Dendritic cell treated with granulocyte-macrophage colony-stimulating factor and Interleukin-4, amounts not matched to agents 40 ng/mL and 50 ng/mL, for 4 days (primary cell): ENCODE measurements around the gene TCF7.
"Not testable (repeated sequence)": the region's sequence is repeated elsewhere in the genome, so short reads cannot be mapped to it uniquely, and the experiment has no call there.

Experiments
- H3K27ac Mint-ChIP-seq: one replicate; pipeline ENCODE4 v1.8.0; 2022; ENCODE audit warnings: mild to moderate bottlenecking, mixed read lengths
- H3K27me3 Mint-ChIP-seq: one replicate; pipeline ENCODE4 v1.8.0; 2022; ENCODE audit warnings: mild to moderate bottlenecking, mixed read lengths
- H3K36me3 Mint-ChIP-seq: one replicate; pipeline ENCODE4 v1.8.0; 2022; ENCODE audit warnings: low read depth, mixed read lengths
- H3K4me1 Mint-ChIP-seq: one replicate; pipeline ENCODE4 v1.8.0; 2022; ENCODE audit warnings: low read depth, mixed read lengths
- H3K4me3 Mint-ChIP-seq: one replicate; pipeline ENCODE4 v1.8.0; 2022; ENCODE audit warnings: mild to moderate bottlenecking, moderate library complexity, mixed read lengths
- H3K9me3 Mint-ChIP-seq: one replicate; pipeline ENCODE4 v1.8.0; 2022; ENCODE audit warnings: mixed read lengths
- intact Hi-C: fragments of 100-400 bp; cut with micrococcal nuclease; formaldehyde crosslinking; loops from one replicate; pipeline ENCODE4 v1.15.0; 2022

Gene TCF7

DNA sequence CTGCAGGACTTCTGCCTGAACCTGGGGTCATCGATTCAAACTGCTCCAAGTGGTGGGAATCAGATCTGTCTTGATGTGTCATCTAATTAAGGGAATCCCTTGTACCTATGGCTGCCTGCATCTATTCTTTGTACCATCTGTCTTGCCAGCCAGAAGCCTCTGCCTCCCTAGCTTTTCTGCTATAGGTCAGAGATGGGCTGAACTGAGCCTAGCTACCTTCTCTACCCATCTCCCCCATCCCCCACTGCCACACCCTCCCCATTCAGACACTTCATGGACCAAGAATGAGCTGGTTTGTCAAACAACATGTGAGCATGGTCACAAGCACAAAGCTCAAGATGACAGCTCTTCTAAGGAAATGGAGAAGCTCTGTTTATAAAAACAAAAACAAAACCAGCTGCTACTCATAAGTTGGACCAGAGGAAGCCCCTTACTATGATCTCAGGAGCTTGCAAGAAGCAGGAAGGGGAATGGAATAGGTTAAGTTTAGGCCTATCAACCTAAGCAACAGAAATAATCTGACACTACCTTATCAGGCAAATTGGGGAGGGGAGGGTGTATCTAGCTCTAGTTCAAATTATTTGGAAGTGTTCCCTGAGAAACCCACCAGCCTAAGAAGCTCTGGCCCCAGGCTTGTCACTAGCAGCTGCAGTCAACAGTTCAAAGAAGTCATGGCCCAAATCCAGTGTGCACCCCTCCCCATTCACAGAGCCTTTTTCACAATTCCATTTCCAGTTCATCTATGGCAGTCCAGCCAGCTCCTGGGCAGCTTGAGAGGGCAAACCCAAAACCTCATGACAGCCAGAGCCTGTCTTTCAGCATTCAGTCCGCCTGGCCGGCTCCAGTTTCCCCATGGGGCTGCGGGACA is 32.4 kb downstream of the TCF7 start:
- Mint-ChIP-seq H3K9me3 (no peaks in the 10 kb centered on the region), H3K4me1 (peaks cover 18% of the 10 kb centered on the region), H3K4me3 (no peak overlapping the region), H3K27ac (peak overlapping the region; percentile 30), H3K27me3 (no peaks in the 10 kb centered on the region), H3K36me3 (peaks cover 89% of the 10 kb centered on the region)
- intact Hi-C loops = no loop called here

GRCh38 chr5:134148316-134148715 is 33.8 kb downstream of the TCF7 start:
- Mint-ChIP-seq H3K27ac (no peak overlapping the region), H3K9me3 (no peaks in the 10 kb centered on the region), H3K4me1 (peaks cover 18% of the 10 kb centered on the region), H3K27me3 (no peaks in the 10 kb centered on the region), H3K36me3 (peaks cover 93% of the 10 kb centered on the region), H3K4me3 (no peak overlapping the region)
- intact Hi-C loops = no loop called here

GRCh38 chr5:134148986-134149539 is 34.6 kb downstream of the TCF7 start:
- intact Hi-C loops = no loop called here
- Mint-ChIP-seq H3K4me3 (no peak overlapping the region), H3K27me3 (no peaks in the 10 kb centered on the region), H3K4me1 (peaks cover 18% of the 10 kb centered on the region), H3K9me3 (no peaks in the 10 kb centered on the region), H3K36me3 (peaks cover 93% of the 10 kb centered on the region), H3K27ac (no peak overlapping the region)

DNA sequence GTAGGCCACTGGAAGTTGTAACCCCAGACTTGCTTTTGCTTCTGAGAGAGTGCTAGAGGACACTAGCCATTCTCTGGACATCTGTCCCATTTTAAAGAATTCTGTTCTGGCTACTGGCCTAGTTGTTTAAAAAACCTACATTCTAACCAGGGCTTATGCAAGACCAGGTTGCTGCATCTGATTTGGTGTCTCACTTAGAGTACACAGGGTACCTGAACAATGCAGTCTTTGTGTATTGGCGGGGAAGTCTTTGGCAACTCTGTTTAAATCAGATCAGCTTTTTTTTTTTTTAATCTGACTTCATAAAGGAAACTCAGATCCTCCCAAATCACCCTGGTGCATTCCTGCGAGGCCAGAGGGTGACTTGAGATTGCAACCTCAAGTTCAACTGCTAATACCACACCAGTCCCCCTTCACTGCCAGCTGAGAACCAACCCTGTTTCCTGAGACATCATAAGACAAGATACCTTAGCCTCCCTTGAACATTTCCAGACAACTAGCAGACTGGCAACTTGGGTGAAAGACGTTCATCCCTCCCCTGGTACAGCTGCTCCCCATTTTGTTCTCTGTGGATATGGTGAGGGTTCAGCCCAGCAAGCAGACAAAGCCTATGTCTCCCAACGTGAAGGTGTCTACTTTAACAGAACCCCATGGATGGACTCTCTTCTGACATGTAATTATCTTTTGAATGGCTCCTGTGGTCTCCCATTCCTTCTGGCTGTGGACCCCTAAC is 35.3 kb downstream of the TCF7 start:
- Mint-ChIP-seq H3K4me1 (peaks cover 18% of the 10 kb centered on the region), H3K4me3 (no peak overlapping the region), H3K36me3 (peaks cover 93% of the 10 kb centered on the region), H3K27me3 (no peaks in the 10 kb centered on the region), H3K9me3 (no peaks in the 10 kb centered on the region), H3K27ac (no peak overlapping the region)
- intact Hi-C loops = loop anchor here (10.0 kb wide), 1 partner anchor 555 kb away; no protein-coding TSS in a partner anchor

- no peaks in the 10 kb centered on the region for H3K27me3 Mint-ChIP-seq
- intact Hi-C loops = loop anchor here (10.0 kb wide), 1 partner anchor 553 kb away; no protein-coding TSS in a partner anchor
- H3K27ac Mint-ChIP-seq = no peak overlapping the region
- peaks cover 94% of the 10 kb centered on the region for H3K36me3 Mint-ChIP-seq
- H3K4me3 Mint-ChIP-seq = no peak overlapping the region
- peaks cover 12% of the 10 kb centered on the region for H3K4me1 Mint-ChIP-seq
- no peaks in the 10 kb centered on the region for H3K9me3 Mint-ChIP-seq
These were observed 37.2 kb downstream of the TCF7 start for GRCh38 chr5:134151723-134152122.

DNA sequence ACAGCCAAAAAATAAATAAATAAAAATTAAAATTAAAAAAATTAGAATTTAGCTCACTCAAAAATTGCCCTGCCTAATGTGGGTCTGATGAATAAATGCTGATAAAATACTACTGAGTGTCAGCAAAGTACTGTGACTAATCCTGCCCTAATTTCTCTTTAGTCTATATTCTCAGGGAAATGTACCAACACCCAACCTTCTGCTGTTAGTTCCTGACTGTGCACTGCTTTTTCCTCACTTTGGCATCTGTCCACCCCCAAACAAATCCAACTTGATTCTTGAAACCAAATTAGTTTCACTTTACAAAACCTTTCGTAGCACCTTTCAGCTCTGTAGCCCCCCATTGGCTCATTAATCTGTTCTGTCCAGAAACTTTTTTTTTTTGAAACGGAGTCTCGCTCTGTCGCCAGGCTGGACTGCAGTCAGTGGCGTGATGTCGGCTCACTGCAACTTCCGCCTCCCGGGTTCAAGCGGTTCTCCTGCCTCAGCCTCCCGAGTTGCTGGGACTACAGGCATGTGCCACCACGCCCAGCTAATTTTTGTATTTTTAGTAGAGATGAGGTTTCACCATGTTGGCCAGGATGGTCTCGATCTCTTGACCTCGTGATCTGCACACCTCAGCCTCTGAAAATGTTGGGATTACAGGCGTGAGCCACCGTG is 37.8 kb downstream of the TCF7 start:
- H3K4me3 Mint-ChIP-seq, H3K27ac Mint-ChIP-seq, H3K9me3 Mint-ChIP-seq, H3K27me3 Mint-ChIP-seq: not testable (repeated sequence)
- intact Hi-C loops = loop anchor here (10.0 kb wide), 1 partner anchor 552 kb away; no protein-coding TSS in a partner anchor
- Mint-ChIP-seq H3K4me1 (peaks cover 12% of the 10 kb centered on the region), H3K36me3 (peaks cover 91% of the 10 kb centered on the region)

DNA sequence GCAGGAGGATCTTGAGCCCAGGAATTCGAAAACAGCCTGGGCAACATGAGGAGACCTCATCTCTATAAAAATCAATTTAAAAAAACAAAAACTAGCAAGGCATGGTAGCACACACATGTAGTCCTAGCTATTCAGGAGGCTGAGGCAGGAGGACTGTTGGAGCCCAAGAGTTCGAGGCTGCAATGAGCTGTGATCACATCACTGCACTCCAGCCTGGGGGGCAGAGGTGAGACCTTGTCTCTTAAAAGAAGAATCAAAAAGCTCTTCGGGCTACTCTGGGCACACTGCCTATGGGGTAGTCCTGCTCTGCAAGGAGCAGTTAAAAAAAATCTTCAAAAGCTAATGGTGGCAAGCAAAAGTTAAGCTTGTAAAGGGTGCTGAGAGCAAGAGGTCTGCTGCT is 38.8 kb downstream of the TCF7 start:
- Mint-ChIP-seq H3K36me3 (peaks cover 90% of the 10 kb centered on the region), H3K27ac (no peak overlapping the region), H3K9me3 (no peaks in the 10 kb centered on the region), H3K4me1 (peaks cover 12% of the 10 kb centered on the region), H3K27me3 (no peaks in the 10 kb centered on the region), H3K4me3 (no peak overlapping the region)
- intact Hi-C loops = loop anchor here (10.0 kb wide), 1 partner anchor 552 kb away; no protein-coding TSS in a partner anchor

DNA sequence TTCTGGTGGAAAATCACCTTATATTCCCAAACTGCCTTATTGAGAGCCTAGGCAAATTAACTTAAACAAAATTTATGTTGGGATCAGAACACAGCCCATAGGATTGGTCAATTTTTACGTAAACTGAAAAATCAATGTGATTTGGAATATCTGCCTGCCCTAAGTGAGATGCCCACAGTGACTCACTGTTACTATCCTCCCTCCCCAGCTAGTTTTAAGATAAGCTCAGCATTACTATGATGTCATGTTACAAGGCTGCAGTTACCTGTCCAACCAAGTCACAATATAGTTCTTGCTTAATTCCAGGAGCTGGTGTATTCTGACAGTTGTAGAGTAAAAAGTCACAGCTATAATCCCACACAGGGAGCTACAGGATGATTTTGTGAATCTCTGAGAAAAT is 39.2 kb downstream of the TCF7 start:
- Mint-ChIP-seq H3K9me3 (no peaks in the 10 kb centered on the region), H3K4me3 (no peak overlapping the region), H3K27ac (no peak overlapping the region), H3K4me1 (peaks cover 12% of the 10 kb centered on the region), H3K36me3 (peaks cover 91% of the 10 kb centered on the region), H3K27me3 (no peaks in the 10 kb centered on the region)
- intact Hi-C loops = loop anchor here (10.0 kb wide), 1 partner anchor 551 kb away; no protein-coding TSS in a partner anchor

DNA sequence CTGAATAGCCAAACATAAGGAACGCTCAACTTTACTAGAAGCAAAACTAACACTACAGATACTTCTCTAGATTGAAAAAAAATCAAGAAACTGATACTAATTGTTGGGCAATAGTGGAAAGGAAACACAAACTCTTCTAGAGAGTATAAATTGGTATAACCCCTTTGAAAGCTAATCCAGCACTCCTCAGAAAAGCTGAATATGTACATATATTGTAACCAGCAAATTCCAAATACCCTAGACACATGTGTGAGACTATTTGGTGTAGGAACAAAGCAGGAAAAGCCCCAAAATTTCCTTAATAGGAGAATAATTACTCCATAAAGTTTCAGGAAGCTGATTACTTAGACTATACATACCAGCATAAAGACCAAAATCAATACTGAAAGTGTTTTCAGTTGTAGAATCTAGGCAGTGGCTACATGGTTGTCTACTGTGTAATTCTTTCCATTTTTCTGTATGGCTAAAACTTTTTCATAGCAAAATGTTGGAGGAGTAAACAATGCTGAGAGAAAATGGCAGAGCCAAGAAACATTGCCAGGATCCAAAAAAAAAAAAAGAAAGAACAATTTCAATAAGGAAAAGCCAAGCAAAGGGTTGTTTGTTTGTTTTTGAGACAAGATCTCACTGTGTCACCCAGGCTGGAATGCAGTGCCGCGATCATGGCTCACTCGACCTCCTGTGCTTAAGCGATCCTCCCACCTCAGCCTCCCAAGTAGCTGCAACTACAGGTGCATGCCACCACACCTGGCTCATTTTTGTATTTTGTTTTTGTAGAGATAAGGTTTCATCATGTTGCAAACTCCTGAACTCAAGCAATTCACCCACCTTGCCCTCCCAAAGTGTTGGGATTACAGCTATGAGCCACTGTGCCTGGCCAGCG is 47.3 kb downstream of the TCF7 start:
- Mint-ChIP-seq H3K27me3 (no peaks in the 10 kb centered on the region), H3K9me3 (no peaks in the 10 kb centered on the region), H3K4me3 (no peak overlapping the region), H3K36me3 (peaks cover 88% of the 10 kb centered on the region), H3K27ac (no peak overlapping the region), H3K4me1 (no peaks in the 10 kb centered on the region)
- intact Hi-C loops = no loop called here

DNA sequence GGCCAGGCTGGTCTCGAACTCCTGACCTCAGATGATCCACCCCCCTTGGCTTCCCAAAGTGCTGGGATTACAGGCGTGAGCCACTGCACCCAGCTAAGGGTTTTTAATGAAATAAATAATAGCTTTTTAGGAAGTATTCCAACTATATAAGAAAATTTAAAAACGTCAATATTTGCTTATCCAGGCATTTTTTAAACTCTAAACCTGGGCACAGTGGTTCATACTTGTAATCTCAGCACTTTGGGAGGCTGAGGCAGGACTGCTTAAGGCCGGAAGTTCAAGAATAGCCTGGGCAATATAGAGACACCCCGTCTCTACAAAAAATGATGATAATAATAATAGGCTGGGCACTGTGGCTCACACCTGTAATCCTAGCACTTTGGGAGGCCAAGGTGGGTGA is 48.1 kb downstream of the TCF7 start:
- H3K9me3 Mint-ChIP-seq = no peaks in the 10 kb centered on the region
- H3K27ac Mint-ChIP-seq = no peak overlapping the region
- H3K27me3 Mint-ChIP-seq = no peaks in the 10 kb centered on the region
- peaks cover 94% of the 10 kb centered on the region for H3K36me3 Mint-ChIP-seq
- intact Hi-C loops = no loop called here
- H3K4me1 Mint-ChIP-seq = no peaks in the 10 kb centered on the region
- H3K4me3 Mint-ChIP-seq = no peak overlapping the region

DNA sequence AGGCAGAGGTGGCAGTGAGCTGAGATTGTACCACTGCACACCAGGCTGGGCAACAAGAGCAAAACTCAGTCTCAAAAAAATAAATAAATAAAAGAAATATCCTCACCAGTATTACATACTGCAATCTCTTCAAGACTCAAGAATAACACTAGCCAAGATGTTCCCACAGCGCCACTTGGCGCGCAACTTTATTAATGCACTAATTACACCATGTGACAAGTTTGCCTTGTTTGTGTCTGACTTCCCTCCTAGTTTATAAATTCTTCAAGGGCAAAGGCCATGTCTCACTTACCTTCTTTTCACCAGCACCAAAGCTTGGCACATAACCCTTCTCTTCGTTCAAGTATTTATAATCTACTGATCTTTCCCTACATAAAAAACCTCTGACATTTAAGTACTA is 57.5 kb downstream of the TCF7 start:
- Mint-ChIP-seq H3K27ac (peak overlapping the region; percentile 30), H3K4me1 (peaks cover 36% of the 10 kb centered on the region)

DNA sequence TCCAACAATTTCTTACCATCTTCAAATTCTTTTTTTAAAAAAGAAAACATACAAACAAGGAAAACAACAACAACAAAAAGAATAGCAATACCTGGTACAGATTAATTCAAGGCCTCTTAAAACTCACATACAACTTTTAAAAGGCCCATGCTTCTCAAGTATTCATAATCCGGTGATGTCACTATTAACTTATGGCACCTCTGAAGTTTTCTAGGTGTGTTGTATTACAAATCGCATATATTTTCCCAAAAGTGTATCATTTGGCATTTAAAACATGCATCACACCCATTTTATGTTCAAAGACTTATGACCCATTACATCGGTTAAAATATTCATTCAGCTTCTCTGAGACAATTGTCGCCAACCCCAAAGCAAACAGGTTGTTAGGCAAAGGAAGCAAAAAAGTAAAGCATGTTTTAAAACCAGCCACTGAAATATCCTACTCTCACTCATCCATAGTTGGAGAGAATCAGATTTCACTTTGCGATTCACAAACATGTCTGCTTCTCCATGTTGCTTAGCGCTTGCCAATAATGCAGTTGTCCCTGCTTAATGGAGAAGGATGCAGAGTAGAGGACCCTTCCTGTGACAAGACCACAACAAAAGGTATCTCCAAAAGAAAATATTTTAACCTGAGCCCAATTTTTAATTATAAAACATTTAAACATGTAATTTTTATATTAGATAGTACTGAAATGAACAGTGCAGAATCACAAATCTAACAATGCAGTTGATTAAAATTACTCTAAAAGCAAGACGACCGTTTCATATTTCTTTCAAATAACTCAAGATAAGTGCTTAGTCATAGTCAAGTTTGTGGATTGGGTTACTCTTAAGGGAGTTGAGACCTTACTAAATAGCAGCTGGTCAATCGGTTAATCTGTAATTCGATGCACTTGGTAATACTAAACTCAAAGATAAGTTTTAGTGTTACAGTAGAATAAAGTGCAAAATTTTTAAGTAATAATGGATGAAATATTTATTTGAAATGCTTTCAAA is 60.7 kb downstream of the TCF7 start:
- intact Hi-C loops = no loop called here
- H3K27ac Mint-ChIP-seq = no peak overlapping the region
- peak overlapping the region; percentile 92 for H3K4me3 Mint-ChIP-seq
- H3K27me3 Mint-ChIP-seq = peaks cover 2% of the 10 kb centered on the region
- no peaks in the 10 kb centered on the region for H3K9me3 Mint-ChIP-seq
- peaks cover 33% of the 10 kb centered on the region for H3K4me1 Mint-ChIP-seq
- peaks cover 50% of the 10 kb centered on the region for H3K36me3 Mint-ChIP-seq

More for the DNA sequence above, 57.5 kb downstream of the TCF7 start:
- Mint-ChIP-seq H3K9me3 (no peaks in the 10 kb centered on the region), H3K36me3 (peaks cover 79% of the 10 kb centered on the region), H3K27me3 (no peaks in the 10 kb centered on the region), H3K4me3 (no peak overlapping the region)
- intact Hi-C loops = no loop called here
